HG03565 (cell line): ENCODE measurements around the gene TXNRD2.
A peak's percentile ranks its signal among the peaks of the same experiment; 100 is the strongest.

Source experiments
- ATAC-seq: cut with Tn5 transposase; IDR thresholded peaks from one replicate; pipeline ENCODE4 v1.9.1; 2021; ENCODE audit warnings: mild to moderate bottlenecking, moderate library complexity; ENCODE audit not compliant: unreplicated experiment

Gene TXNRD2

DNA sequence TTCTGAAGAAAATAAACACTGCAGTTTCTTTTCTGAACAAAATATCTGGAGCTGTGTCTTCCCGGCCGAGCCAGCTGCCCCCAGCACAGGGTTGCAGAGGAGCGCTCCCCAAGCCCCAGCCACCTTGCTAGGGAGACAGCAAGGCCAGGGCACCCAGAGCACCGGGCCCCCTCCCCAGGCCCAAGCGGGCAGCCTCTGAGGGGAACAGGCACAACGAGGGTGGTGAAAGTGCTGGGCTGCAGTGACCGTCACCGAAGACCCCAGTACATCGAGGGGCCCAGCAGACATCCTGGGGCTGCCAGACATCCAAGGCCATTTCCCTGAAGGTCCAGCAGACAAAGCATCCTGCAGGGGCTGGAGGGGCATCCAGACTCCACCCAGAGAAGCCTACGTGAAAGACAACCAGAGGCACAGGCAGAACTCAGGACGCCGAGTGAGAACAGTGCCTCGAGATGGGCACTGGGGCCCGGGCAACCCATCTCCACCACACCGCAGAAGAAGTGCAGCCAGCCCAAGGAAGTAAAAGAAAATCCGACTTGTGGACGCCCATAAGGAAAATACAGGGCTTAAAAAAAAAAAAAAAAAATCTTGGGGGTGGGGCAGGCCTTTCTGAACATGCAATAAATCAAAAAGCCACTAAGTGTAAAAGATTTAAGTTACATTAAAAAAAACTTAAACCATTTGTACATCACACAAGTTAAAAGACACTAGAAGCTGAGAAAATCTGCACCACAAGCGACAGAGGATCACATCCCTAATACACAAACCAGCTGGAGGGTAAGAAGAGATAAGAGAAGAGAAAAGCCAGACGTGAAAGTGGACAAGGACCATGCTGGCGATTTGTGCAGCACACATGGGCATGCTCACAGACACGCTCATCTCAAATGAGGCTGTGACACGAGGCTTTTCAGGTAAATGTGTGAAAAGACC is 36.0 kb downstream of the TXNRD2 start:
- ATAC-seq: no peak

DNA sequence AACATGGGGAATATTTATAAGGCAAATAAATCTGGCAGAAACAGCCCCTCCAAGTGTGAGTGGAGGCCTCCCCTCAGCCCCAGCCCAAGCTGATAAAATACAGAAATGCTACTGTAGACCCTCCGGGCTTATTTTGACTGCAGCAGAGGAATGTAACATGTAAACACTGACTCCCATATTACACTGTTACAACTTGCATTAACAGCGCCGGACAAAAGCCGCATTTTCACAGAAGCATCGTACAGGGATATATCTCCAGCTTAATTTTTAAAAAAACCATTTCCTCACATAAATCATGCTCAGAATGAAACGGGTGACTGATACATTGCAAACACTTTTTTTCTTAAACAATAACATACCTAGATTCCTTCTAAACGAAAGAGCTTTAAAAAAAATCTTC is 36.7 kb downstream of the TXNRD2 start:
- ATAC-seq: no peak

DNA sequence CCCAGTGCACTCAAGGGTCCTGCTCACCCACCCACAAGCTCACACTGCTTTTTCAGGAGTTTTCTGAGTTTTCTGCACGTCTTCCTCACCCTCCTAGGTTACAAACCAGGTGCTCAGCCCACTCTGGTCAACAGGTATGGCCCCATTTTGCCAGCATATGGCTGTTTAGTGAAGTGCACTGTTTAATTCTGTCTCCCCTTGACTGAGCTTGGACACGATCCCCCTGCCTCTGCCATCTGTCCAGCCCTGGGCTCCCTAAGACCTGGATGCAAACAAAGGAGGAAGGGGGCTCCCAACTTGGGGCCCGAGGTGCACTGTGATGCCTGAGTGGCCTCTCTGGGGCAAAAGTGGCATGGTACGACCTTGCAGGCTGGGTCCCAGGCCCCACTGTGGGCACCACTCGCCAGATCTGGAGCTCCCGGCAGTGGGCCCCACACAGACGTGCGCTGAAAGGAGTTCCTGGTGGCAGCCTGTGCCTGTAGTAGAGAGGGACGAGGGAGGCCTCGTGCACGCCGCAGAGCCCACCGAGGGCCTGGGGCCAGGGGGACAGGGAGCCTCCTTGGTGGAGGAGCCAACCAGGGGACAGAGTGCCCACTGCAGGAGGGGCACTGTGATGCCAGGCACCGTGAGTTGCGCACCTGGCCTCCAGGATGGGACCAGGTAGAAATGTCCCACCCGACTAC is 37.3 kb downstream of the TXNRD2 start:
- ATAC-seq: no peak

DNA sequence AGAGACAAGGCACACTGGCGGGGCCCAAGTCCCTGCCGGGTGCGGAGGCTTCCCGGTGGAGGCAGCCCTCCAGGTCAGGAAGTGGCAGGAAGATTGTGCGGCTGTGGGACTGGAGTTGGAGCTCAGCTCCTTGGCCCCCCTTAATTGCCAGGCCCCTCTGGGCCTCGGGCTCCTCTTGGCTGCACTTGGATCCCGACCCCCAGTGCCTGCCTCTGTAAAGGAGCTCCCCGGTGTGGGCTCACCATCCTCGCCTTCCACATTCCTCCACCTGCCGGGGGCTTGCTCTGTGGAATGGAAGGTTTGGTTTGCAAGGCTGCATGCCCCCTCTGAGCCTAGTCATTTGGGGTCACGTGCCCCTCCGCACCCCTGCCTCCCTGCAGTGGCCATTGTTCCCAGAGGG is 38.1 kb downstream of the TXNRD2 start:
- no peak for ATAC-seq

DNA sequence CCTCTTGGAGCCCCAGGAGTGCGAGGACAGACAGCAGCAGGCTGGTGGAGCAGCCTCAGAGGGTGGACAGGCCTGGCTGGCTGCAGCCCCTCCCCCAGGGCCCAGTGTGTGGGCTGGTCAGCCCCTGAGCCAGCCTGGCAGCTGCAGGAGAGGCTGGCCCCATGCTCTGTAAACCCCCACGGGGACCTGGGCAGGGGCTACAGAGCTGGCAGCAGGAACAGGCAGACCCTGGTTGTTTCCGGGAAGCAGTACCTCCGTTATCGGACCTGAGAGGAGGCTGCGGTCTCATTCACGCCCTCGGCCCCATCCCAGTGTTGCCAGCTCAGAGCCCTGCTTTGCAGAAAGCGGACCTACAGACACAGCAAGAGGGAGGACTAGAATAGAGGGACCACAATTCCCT is 38.6 kb downstream of the TXNRD2 start:
- no peak for ATAC-seq

DNA sequence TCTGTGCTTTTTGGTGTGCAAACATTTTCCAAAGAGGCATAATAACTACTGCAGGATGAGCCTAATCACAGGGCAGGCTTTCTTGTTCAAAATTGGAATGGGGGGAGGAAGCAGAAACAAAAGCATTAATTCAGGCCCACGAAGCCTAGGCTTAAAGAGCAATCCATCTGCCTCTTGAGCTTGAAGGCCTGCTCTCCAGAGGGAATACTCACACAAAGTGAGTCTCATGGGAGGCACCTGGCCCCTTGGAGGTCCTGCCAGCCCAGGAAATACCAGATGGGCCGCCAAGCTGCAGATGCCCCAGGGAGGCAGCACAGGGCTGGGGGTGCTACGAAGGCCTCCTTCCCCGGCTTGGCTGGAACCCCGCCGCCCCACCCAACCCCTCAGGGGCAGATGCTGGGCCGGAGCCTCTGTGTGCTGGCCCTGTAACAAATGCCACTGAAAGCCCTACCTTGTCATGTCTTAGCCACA is 39.3 kb downstream of the TXNRD2 start:
- ATAC-seq: no peak

DNA sequence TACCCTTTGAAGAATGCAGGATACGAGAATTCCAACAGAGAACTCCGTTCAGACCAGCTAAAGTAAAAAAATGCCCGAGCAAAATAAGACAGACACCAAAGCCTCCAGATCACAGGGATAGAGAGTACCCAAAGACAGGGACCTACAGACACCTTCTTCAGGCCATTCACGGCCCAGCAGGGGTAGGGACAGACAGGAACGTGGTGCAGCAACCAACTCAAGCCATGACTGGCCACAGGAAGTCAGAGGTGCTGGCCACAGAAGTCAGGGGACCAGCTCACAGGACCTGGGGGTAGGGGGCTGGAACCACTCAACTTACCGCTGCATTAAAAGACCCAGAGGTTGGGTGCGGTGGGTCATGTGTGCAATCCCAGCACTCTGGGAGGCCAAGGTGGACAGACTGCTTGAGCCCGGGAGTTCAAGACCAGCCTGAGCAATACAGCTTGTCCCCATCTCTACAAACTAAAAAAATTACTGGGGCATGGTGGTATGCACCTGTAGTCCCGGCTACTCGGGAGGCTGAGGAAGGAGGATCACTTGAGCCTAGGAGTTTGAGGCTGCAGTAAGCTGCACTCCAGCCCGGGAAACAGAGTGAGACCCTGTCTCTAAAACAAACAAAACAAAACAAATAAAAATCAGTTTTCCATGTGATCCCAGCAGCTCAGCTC is 39.9 kb downstream of the TXNRD2 start:
- ATAC-seq: no peak

DNA sequence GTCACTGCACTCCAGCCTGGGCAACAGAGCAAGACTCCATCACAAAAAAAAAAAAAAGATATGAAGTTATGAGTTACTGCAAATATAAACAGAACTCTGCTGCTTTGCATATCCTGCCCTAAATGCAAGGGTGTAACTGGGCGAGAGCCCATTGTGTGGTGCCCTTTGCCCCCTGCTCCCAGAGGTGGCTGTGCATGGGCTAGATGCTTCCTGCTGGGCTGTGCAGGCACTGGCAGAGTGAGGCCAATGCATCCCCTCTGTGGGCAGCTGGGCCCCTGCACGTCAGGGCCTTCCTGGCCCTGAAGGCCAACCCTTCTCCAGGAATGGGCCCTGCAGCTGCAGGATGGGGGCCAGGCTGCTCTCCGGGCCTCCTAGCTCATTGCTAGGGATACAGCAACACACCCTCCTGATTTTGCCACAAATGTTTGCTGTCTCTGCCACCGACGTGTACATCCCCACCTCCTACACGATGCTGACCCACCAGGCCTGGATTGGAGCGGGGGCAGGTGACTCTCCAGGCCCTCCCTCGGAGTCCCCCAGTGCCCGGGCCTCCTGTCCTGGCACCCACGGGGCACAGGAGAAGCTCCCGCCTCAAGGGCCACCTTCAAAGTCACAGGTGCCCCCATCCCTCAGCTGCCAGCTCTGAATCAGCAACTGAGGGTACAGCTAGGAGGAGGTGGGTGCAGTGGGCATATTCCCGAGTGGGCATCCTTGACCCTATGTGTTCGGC is 40.7 kb downstream of the TXNRD2 start:
- ATAC-seq: no peak

DNA sequence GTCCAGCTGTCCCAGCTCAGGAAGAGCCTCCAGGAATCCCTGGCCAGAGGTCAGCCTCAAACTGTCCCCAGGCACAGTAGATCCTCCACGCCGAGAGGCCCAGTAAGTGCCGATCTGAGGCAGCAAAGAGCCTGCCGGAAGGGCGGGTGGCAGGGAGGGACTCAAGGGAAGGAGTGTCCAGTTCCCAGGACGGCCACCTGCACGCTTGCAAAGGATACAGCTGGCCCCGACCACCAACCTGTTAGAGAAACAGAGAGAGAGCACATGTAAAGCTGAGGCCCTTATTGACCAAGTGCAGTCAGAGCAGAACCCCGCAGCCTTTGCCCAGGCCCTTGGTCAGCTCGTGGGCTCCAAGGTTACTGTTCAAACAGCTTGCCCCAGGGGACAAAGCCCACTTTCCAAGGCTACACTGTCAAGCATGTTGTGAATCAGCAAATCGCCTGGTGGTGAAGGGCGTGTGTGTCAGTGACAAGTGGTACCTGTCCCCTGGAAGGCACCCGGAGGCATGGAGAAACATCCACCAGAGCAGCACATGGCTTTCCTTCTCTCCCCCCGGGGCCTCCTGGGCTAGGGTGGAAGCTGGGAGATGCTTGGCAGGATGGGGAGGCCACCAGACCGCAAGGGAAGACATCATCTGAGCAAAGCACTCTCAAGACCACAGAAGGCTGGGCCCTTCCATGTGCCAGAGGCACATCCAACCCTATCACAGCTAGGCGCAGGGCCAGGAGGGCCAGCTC is 42.6 kb downstream of the TXNRD2 start:
- ATAC-seq: no peak

DNA sequence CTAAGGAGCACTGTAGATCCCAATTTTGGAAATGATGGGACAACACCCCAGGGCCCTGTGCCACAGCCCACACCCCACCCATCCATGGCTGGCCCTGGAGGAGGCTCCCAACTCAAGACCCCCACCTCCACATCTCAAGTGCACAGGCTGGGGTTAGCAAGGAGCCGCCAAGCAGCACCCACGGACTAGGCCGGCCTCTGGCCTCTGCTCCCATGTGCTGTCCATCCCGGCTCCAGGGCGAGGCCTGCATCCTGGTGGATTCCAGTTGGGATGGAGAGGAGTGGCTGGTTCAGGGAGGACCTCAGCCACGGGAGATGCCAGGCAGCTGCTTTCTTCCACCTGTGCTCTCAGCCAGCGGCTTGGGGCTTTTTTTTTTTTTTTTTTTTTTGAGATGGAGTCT is 43.5 kb downstream of the TXNRD2 start:
- ATAC-seq: no peak

DNA sequence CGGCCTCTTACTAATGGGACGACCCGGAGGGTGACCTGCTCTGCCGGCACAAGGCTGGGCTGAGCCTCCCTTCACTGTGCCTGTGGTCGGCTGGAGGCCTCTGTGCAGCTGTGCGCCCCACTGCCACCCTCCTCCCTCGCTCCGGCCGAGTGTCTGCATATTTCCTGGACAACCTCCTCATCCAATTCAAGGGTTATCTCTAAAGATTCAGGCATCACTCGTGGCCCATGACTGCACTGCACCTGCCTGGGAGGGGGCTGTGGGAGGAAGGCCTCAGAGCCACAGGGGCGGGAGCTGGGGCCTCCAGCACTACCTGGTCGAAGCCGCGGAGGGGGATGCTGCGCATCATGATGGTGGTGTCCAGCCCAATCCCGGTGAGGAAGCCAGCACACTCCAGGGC is 43.9 kb downstream of the TXNRD2 start:
- ATAC-seq: no peak

DNA sequence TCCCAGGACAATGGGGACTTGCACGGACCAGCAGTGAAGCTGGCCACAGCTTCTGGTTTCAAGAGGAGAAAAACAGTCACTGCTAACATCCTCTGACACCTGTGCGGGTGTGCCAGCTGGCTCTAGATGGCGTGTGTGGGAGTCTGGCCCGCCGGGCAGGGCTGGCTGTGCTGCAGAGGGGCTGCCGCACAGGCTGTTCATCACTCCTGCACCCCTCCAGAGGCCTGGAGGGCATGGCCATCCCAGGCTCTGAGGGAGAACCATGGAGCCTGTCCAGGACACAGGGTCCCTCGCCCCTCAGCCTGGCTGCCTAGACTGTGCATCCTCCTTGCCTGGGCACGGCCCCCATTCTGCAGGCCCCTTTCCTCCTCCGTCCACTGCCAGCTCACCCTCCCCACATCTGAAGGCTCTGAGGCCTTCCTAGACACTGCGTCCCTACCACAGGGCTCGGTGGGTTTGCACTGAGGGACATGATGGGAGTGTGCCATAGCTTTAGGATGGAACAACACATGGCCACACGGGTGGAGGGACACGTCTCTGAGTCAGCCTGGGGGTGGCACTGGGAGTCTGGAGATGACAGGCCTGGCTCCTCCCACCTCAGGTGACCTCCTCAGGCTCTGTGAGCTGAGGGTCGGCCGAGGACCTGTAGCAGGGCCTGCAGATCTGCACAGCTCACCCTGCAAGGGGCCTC is 44.8 kb downstream of the TXNRD2 start:
- ATAC-seq: no peak

DNA sequence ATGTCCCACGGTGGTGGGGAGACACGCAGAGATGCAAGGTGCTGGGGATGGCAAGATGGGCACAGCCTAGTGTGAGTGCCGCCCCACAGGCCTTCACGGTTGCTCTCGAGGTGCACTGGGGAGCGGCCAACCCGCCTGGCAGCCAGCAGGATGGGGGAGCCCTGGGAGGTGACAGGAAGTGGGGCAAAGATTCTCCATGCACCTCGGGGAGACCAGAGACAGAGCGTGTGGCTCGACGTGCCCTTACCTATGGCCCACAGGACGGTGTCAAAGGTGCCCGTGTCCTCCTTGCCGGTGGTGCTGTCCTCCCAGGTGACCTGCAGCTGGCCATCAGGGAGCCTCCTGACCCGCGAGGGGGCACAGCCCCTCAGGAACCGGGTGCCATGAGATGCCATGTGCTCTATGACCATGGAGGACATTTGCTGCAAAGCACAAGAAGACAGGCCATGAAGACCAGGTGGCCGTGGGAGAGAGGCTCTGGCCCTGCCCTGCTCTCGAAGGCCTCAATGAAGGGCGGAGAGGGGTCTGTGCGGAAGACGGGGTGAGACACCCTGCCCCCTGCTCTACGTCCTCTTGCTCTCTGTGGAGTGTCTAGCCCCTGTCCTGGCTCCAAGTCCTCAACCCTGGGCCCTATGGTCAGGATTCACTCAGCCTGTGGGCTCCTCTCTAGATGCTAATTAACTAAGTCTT is 46.3 kb downstream of the TXNRD2 start:
- ATAC-seq: no peak

DNA sequence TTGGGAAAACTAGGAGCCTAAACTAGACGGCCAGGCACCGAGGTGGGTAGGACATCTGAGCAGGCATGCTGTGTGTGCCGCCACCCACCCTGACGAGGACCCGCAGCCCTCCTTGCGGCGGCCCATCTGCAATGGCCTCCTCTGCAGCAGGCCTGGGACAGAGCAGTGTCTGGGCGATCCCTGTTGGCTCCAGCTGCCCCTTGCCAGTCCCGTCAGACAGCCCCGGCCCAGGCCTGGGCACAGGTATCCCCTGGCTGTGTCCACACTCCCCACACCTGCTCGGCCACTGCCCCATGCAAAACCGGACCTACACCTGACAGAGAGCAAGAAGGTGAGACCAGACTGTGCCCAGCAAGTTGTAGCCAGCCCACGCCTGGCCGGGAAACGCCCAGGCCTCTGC is 48.3 kb downstream of the TXNRD2 start:
- ATAC-seq: no peak

DNA sequence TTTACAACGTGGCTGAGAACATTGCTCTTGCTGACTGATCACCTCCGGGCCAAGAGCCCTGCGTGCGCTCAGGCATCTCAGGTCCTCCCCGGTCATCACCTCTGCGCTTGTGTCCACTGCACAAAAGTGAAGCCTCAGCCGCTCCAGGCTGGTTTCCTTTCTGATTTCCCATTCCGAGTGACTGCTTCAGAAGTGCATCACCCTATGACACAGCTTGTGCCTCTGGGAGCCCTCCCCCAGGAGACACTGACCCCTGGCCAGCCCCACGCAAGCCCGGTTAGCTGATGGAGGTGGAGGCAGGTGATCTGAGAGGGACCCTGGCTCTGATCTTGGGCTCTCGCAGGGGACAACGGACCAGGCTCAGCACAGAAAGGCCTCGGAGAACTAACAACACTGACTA is 48.7 kb downstream of the TXNRD2 start:
- no peak for ATAC-seq

DNA sequence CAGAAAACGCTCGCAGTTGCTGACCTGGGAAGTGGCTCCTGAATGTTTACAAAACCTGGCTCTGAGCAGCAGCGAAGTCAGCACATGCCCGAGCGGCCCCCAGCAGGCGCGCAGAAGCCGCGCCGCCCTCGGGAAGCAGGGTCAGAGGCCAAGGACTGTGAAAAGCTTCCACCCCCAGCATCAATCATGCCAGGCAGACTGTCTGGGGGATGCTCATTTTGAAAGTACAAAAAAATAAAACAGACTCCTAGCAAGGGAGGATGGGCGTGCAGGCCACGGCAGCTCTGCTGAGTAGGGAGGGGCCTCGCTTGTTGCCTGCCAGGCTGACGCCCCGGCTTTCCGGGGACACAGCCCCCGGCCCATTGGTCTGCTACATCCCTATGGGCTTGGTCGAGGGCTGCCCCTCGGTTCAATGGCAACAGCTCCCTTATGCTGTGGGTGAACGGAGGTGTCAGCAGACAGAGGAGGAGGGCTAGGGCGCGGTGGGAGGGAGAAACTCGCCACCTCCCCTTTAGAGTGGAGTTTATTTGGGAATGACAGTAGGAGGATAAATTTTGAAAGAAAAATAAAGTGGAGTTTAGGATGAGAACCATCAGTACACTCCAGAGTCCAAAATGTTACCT is 49.2 kb downstream of the TXNRD2 start:
- ATAC-seq: no peak

DNA sequence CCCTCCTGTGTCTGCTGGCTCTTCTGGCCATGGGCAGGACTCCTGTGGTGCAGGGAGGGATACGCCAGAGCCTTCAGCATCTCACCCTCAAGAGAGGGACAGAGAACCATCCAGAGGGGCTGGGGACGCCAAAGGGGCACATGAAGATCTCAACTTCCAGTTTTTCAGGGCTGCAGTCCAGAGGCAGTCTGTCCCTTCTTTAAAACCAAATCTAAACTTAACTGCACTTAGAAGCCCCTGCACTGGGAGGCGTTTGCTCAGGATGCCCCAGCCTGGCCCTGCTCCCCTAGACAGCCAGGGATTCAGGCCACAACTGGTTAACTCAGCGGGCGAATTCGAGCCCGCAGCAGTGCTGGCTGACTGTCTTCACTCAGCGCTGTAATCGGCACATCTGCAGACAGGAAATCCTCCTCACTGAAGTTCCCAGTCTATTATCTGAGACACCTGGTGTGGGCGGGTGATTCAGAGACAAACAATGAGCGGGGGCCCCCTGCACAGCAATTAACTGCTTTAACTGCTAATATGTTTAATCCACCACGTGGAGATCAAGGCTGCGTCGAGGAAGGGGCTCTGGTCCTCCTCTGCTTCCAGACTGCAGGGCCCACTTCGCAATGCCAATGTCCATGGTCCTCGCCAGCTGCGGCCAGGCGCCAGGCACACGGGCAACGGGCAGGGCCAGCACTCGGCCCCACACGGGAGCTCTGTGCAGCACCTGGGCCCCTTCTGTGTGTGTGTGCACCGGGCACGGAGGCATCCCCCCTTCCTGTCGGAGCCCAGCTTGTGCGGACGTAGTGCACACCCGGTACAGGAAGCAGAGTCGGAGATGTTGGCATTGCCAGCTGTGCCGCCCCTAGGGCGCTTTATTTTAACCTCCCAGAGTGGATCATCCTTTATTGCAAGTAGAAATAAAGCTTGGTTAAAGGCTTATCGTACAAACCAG is 50.0 kb downstream of the TXNRD2 start:
- peak; percentile 54 for ATAC-seq
